ENCODE measurements around the gene RHBDL1. TPM values are rescaled to one million over a fixed set of nuclear protein-coding genes. Genes with fewer than 3 reads are reported as not detected.

The RHBDL1 gene
- total RNA-seq, 1 experiment from 2014 or later, result 1.1 TPM

- H3K4me1 ChIP-seq (replicated peaks), result no peaks in the 10 kb centered on the region
- H3K36me3 ChIP-seq, result no peaks in the 10 kb centered on the region
- no peak overlapping the region for H3K27ac ChIP-seq
- H3K27me3 ChIP-seq (replicated peaks), result peaks cover 76% of the 10 kb centered on the region
- H3K9me3 ChIP-seq (replicated peaks), result no peaks in the 10 kb centered on the region
- no peak overlapping the region for H3K4me3 ChIP-seq
- no peak for DNase-seq (ENCODE audit: low read depth in 1 of 2, low spot score in 2 of 2)
Measured at GRCh38 chr16:700684-701584, 25.5 kb downstream of the RHBDL1 start.

- Histone ChIP-seq H3K27me3 (replicated peaks) (peaks cover 84% of the 10 kb centered on the region), H3K27ac (no peak overlapping the region), H3K9me3 (replicated peaks) (no peaks in the 10 kb centered on the region), H3K4me1 (replicated peaks) (no peaks in the 10 kb centered on the region), H3K36me3 (no peaks in the 10 kb centered on the region), H3K4me3 (no peak overlapping the region)
- DNase-seq (ENCODE audit: low read depth in 1 of 2, low spot score in 2 of 2), result no peak
Measured at GRCh38 chr16:702341-702740, 26.9 kb downstream of the RHBDL1 start.

GRCh38 chr16:703406-703805, 27.9 kb downstream of the RHBDL1 start:
- no peaks in the 10 kb centered on the region for H3K36me3 ChIP-seq
- no peak overlapping the region for H3K4me3 ChIP-seq
- H3K27ac ChIP-seq, result no peak overlapping the region
- DNase-seq (ENCODE audit: low read depth in 1 of 2, low spot score in 2 of 2), result no peak
- H3K9me3 ChIP-seq (replicated peaks), result no peaks in the 10 kb centered on the region
- peaks cover 80% of the 10 kb centered on the region for H3K27me3 ChIP-seq (replicated peaks)
- no peaks in the 10 kb centered on the region for H3K4me1 ChIP-seq (replicated peaks)

- Histone ChIP-seq H3K4me1 (replicated peaks) (no peaks in the 10 kb centered on the region), H3K27me3 (replicated peaks) (peaks cover 77% of the 10 kb centered on the region), H3K9me3 (replicated peaks) (no peaks in the 10 kb centered on the region), H3K36me3 (no peaks in the 10 kb centered on the region), H3K4me3 (no peak overlapping the region), H3K27ac (no peak overlapping the region)
- no peak for DNase-seq (ENCODE audit: low read depth in 1 of 2, low spot score in 2 of 2)
Measured at GRCh38 chr16:704047-704446, 28.6 kb downstream of the RHBDL1 start.

GRCh38 chr16:704552-705380, 29.3 kb downstream of the RHBDL1 start:
- H3K27ac ChIP-seq, result no peak overlapping the region
- H3K27me3 ChIP-seq (replicated peaks), result peaks cover 77% of the 10 kb centered on the region
- H3K36me3 ChIP-seq, result no peaks in the 10 kb centered on the region
- H3K4me3 ChIP-seq, result no peak overlapping the region
- H3K4me1 ChIP-seq (replicated peaks), result peaks cover 2% of the 10 kb centered on the region
- no peak for DNase-seq (ENCODE audit: low read depth in 1 of 2, low spot score in 2 of 2)
- no peaks in the 10 kb centered on the region for H3K9me3 ChIP-seq (replicated peaks)

- Histone ChIP-seq H3K4me3 (no peak within 1 kb of the TSS), H3K27me3 (replicated peaks) (peaks cover 77% of the 10 kb centered on the region)
Measured at GRCh38 chr16:705431-706188, 30.1 kb downstream of the RHBDL1 start, which contains the start of gene FBXL16. Gene FBXL16 (minus strand): TSS chr16:705801. CDS start chr16:697405, 8,396 bp downstream.

GRCh38 chr16:706189-707061, 31.0 kb downstream of the RHBDL1 start:
- peaks cover 73% of the 10 kb centered on the region for H3K27me3 ChIP-seq (replicated peaks)
- H3K9me3 ChIP-seq (replicated peaks), result no peaks in the 10 kb centered on the region
- no peak overlapping the region for H3K4me3 ChIP-seq
- H3K4me1 ChIP-seq (replicated peaks), result peaks cover 6% of the 10 kb centered on the region
- no peaks in the 10 kb centered on the region for H3K36me3 ChIP-seq
- DNase-seq (ENCODE audit: low read depth in 1 of 2, low spot score in 2 of 2), result no peak
- no peak overlapping the region for H3K27ac ChIP-seq

More at GRCh38 chr16:705431-706188, 30.1 kb downstream of the RHBDL1 start, which contains the start of gene FBXL16:
- Histone ChIP-seq H3K9me3 (replicated peaks) (no peaks in the 10 kb centered on the region), H3K27ac (no peak within 1 kb of the TSS), H3K36me3 (no peaks in the 10 kb centered on the region), H3K4me1 (replicated peaks) (peaks cover 6% of the 10 kb centered on the region)
- DNase-seq (ENCODE audit: low read depth in 1 of 2, low spot score in 2 of 2), result no peak

GRCh38 chr16:707062-707538, 31.6 kb downstream of the RHBDL1 start:
- peaks cover 67% of the 10 kb centered on the region for H3K27me3 ChIP-seq (replicated peaks)

GRCh38 chr16:708019-708418, 32.5 kb downstream of the RHBDL1 start:
- DNase-seq (ENCODE audit: low read depth in 1 of 2, low spot score in 2 of 2), result no peak
- peaks cover 11% of the 10 kb centered on the region for H3K4me1 ChIP-seq (replicated peaks)
- no peaks in the 10 kb centered on the region for H3K36me3 ChIP-seq
- H3K9me3 ChIP-seq (replicated peaks), result no peaks in the 10 kb centered on the region
- no peak overlapping the region for H3K27ac ChIP-seq
- no peak overlapping the region for H3K4me3 ChIP-seq
- peaks cover 57% of the 10 kb centered on the region for H3K27me3 ChIP-seq (replicated peaks)

More at GRCh38 chr16:707062-707538, 31.6 kb downstream of the RHBDL1 start:
- Histone ChIP-seq H3K36me3 (no peaks in the 10 kb centered on the region), H3K9me3 (replicated peaks) (no peaks in the 10 kb centered on the region), H3K27ac (no peak overlapping the region), H3K4me1 (replicated peaks) (peaks cover 6% of the 10 kb centered on the region), H3K4me3 (no peak overlapping the region)
- DNase-seq (ENCODE audit: low read depth in 1 of 2, low spot score in 2 of 2), result no peak

GRCh38 chr16:708959-709358, 33.5 kb downstream of the RHBDL1 start:
- no peak for DNase-seq (ENCODE audit: low read depth in 1 of 2, low spot score in 2 of 2)
- Histone ChIP-seq H3K4me3 (no peak overlapping the region), H3K4me1 (replicated peaks) (peaks cover 11% of the 10 kb centered on the region), H3K9me3 (replicated peaks) (no peaks in the 10 kb centered on the region), H3K27ac (no peak overlapping the region), H3K27me3 (replicated peaks) (peaks cover 48% of the 10 kb centered on the region), H3K36me3 (no peaks in the 10 kb centered on the region)

GRCh38 chr16:709566-710499, 34.4 kb downstream of the RHBDL1 start:
- H3K9me3 ChIP-seq (replicated peaks), result no peaks in the 10 kb centered on the region
- H3K27ac ChIP-seq, result no peak overlapping the region
- no peak overlapping the region for H3K4me3 ChIP-seq
- DNase-seq (ENCODE audit: low read depth in 1 of 2, low spot score in 2 of 2), result peak; percentile 66 to 85
- H3K4me1 ChIP-seq (replicated peaks), result peaks cover 19% of the 10 kb centered on the region
- H3K27me3 ChIP-seq (replicated peaks), result peaks cover 39% of the 10 kb centered on the region
- no peaks in the 10 kb centered on the region for H3K36me3 ChIP-seq

All from SJSA1 (cell line).